B cell (primary cell): ENCODE results near the gene RNF130. TPM values are rescaled to one million over a fixed set of nuclear protein-coding genes. Genes with fewer than 3 reads are reported as not detected.

ENCODE experiments used
- ATAC-seq: fragments of 200-7000 bp; cut with Tn5 transposase; one replicate; pipeline ENCODE4 v1.10.0; 2021; ENCODE audit warnings: low read depth, mild to moderate bottlenecking, moderate number of reproducible peaks, moderate library complexity
- CTCF ChIA-PET: fragments of 350-600 bp; sonication (Branson Sonifier 250); formaldehyde crosslinking; loops from one replicate; lab custom pipeline; 2021; ENCODE audit warnings: antibody characterized with exemption, inconsistent platforms; lab: Charles Lee
- POLR2A ChIA-PET: fragments of 350-600 bp; sonication (Branson Sonifier 250); formaldehyde crosslinking; loops from one replicate; lab custom pipeline; 2021; ENCODE audit warnings: antibody characterized with exemption; lab: Charles Lee
- DNase-seq: peaks from one replicate; pipeline ENCODE4 v3.0.0; 2013
- H2AFZ ChIP-seq: 2 replicates; pipeline ENCODE4 v1.6.1; 2012; ENCODE audit warnings: mild to moderate bottlenecking, low read depth, low read length; ENCODE audit not compliant: insufficient read depth, poor library complexity, severe bottlenecking
- H3K27ac ChIP-seq, 2 donors: 1 replicate in 1 of 2; 2 replicates in 1 of 2; pipeline ENCODE4 v1.5.1; 2012 to 2013; ENCODE audit warnings: low read length in 2 of 2, mild to moderate bottlenecking in 2 of 2, moderate library complexity in 1 of 2
- H3K27me3 ChIP-seq, 4 experiments: fragments of 200-600 bp in 1 of 4; sonication (generic) in 1 of 4; replicated peaks in 1 of 4; 1 replicate in 2 of 4; 2 replicates in 2 of 4; pipeline versions ENCODE4 v1.6.1 to v1.7.0; 2013 to 2016; ENCODE audit warnings: low read length in 3 of 4, mild to moderate bottlenecking in 2 of 4, mixed read lengths in 1 of 4, moderate library complexity in 1 of 4; ENCODE audit not compliant: insufficient read depth in 4 of 4, control insufficient read depth in 3 of 4; ENCODE audit errors: control extremely low read depth in 1 of 4
- H3K36me3 ChIP-seq, 2 experiments: replicated peaks in 1 of 2; 1 replicate in 1 of 2; 2 replicates in 1 of 2; pipeline versions ENCODE4 v1.6.1 to v1.7.1; 2013; ENCODE audit warnings: low read length in 1 of 2; ENCODE audit not compliant: insufficient read depth in 2 of 2, control insufficient read depth in 1 of 2; ENCODE audit errors: control extremely low read depth in 1 of 2, extremely low read depth in 1 of 2
- H3K4me1 ChIP-seq, 2 donors: fragments of 200-600 bp in 1 of 2; sonication (generic) in 1 of 2; 1 replicate in 1 of 2; 2 replicates in 1 of 2; pipeline versions ENCODE4 v1.5.1 to v1.6.1; 2013 to 2017; ENCODE audit warnings: low read length in 2 of 2; ENCODE audit not compliant: control insufficient read depth in 2 of 2, insufficient read depth in 2 of 2
- H3K4me2 ChIP-seq: replicated peaks from 2 replicates; pipeline ENCODE3; 2012; ENCODE audit warnings: mild to moderate bottlenecking, low read depth, low read length; ENCODE audit not compliant: poor library complexity, severe bottlenecking
- H3K4me3 ChIP-seq, 5 experiments: fragments of 200-600 bp in 1 of 5; sonication (generic) in 1 of 5; 1 replicate in 3 of 5; 2 replicates in 2 of 5; pipeline versions ENCODE4 v1.5.1 to v1.7.0; 2011 to 2016; ENCODE audit warnings: low read length in 4 of 5, mild to moderate bottlenecking in 4 of 5, low read depth in 2 of 5, control low read depth in 1 of 5, moderate library complexity in 1 of 5; ENCODE audit not compliant: insufficient read depth in 1 of 5; ENCODE audit errors: control extremely low read depth in 1 of 5, extremely low read depth in 1 of 5
- H3K79me2 ChIP-seq: fragments of 200-600 bp; sonication (generic); one replicate; pipeline ENCODE4 v1.6.0; 2016; ENCODE audit warnings: low read length; ENCODE audit not compliant: control insufficient read depth, insufficient read depth
- H3K9ac ChIP-seq: fragments of 200-600 bp; sonication (generic); 2 replicates; pipeline ENCODE4 v1.6.1; 2017; ENCODE audit warnings: mild to moderate bottlenecking, low read length, moderate library complexity
- H3K9me3 ChIP-seq, 3 donors: one replicate each; pipeline versions ENCODE4 v1.6.1 to v1.7.1; 2013; ENCODE audit warnings: low read length in 2 of 3; ENCODE audit not compliant: control insufficient read depth in 2 of 3, insufficient read depth in 1 of 3; ENCODE audit errors: control extremely low read depth in 1 of 3
- H4K20me1 ChIP-seq: 2 replicates; pipeline ENCODE4 v1.6.0; 2012; ENCODE audit warnings: mild to moderate bottlenecking, low read length; ENCODE audit not compliant: insufficient read depth, control insufficient read depth, poor library complexity, severe bottlenecking
- H3K27ac Mint-ChIP-seq: one replicate; pipeline ENCODE4 v1.8.0; 2021; ENCODE audit warnings: mixed read lengths
- H3K27me3 Mint-ChIP-seq: one replicate; pipeline ENCODE4 v1.8.0; 2021; ENCODE audit warnings: mixed read lengths
- H3K4me1 Mint-ChIP-seq: one replicate; pipeline ENCODE4 v1.8.0; 2021; ENCODE audit warnings: mixed read lengths
- H3K4me3 Mint-ChIP-seq: one replicate; pipeline ENCODE4 v1.8.0; 2021; ENCODE audit warnings: mixed read lengths
- H3K9me3 Mint-ChIP-seq: one replicate; pipeline ENCODE4 v1.8.0; 2022; ENCODE audit warnings: mixed read lengths; ENCODE audit not compliant: insufficient read depth
- CTCF ChIP-seq: fragments of 200-600 bp; IDR thresholded peaks from one replicate; pipeline ENCODE4 v1.8.0; 2022; ENCODE audit warnings: antibody characterized with exemption, mild to moderate bottlenecking
- EZH2 ChIP-seq: IDR thresholded peaks from 2 replicates; pipeline ENCODE4 v1.6.1; 2012; ENCODE audit warnings: borderline replicate concordance, low read depth, mild to moderate bottlenecking, moderate library complexity, low read length; ENCODE audit not compliant: insufficient read depth, poor library complexity, severe bottlenecking
- WGBS: methylation state at CpG from one replicate; pipeline ENCODE4 v1.1.5; 2013; ENCODE audit warnings: missing lambda C conversion rate; ENCODE audit not compliant: insufficient coverage; 5-methylcytosine and 5-hydroxymethylcytosine counted together
- intact Hi-C: fragments of 100-400 bp; cut with micrococcal nuclease; formaldehyde crosslinking; loops from one replicate; pipeline ENCODE4 v1.10.0; 2022
- polyA plus RNA-seq: library from polyadenylated mRNA; depleted of rRNA; stranded (reverse); fragments of >200 nt; gene quantifications from 2 replicates; pipeline ENCODE4 v1.2.3, GENCODE V29; 2012
- total RNA-seq, 2 donors: library from RNA; stranded (reverse); fragments of 120-200 nt in 1 of 2; gene quantifications; 1 replicate in 1 of 2; 2 replicates in 1 of 2; pipeline versions ENCODE4 v1.2.3 to v1.2.4, GENCODE V29; 2013 to 2022

Gene RNF130
- total and polyA plus RNA-seq, 2 donors (not counting 1 experiment from before 2014, with no cell fraction given), result 18.1 to 25.8 TPM

- Mint-ChIP-seq H3K9me3 (no peaks in the 10 kb centered on the region), H3K4me3 (no peak overlapping the region), H3K27me3 (no peaks in the 10 kb centered on the region), H3K27ac (no peak overlapping the region), H3K4me1 (no peaks in the 10 kb centered on the region)
- H3K27me3 ChIP-seq, result no peaks in the 10 kb centered on the region
- H3K4me1 ChIP-seq, result no peaks in the 10 kb centered on the region
- H3K4me3 ChIP-seq, result no peak overlapping the region
- H3K4me2 ChIP-seq, result no peak overlapping the region
- 94% methylated on average over 14 of the region's 15 CpGs for WGBS
- ChIA-PET POLR2A (no interaction called here), CTCF (no interaction called here)
- no peak overlapping the region for H2AFZ ChIP-seq
- ATAC-seq (no peak), DNase-seq (no peak)
- intact Hi-C loops, result no loop called here
- TF ChIP-seq EZH2, result no peak
- TF ChIP-seq CTCF, result no peak
- no peaks in the 10 kb centered on the region for H4K20me1 ChIP-seq
- no peaks in the 10 kb centered on the region for H3K36me3 ChIP-seq
- no peaks in the 10 kb centered on the region for H3K9me3 ChIP-seq
- H3K27ac ChIP-seq, result no peak overlapping the region
- H3K79me2 ChIP-seq, result no peaks in the 10 kb centered on the region
- H3K9ac ChIP-seq, result no peak overlapping the region
Observed at GRCh38 chr5:180027459-180028089, 44.0 kb downstream of the RNF130 start.

GRCh38 chr5:180026734-180027458, 44.7 kb downstream of the RNF130 start:
- H3K4me2 ChIP-seq, result no peak overlapping the region
- ATAC-seq (no peak), DNase-seq (no peak)
- intact Hi-C loops, result no loop called here
- POLR2A ChIA-PET, result no interaction called here
- no peak overlapping the region for H3K4me3 ChIP-seq
- no peaks in the 10 kb centered on the region for H3K27me3 Mint-ChIP-seq
- no peaks in the 10 kb centered on the region for H3K36me3 ChIP-seq
- CTCF ChIA-PET, result no interaction called here
- no peak overlapping the region for H3K27ac Mint-ChIP-seq
- TF ChIP-seq CTCF (no peak), EZH2 (no peak)
- H3K79me2 ChIP-seq, result no peaks in the 10 kb centered on the region
- no peak overlapping the region for H2AFZ ChIP-seq
- H3K9me3 Mint-ChIP-seq, result no peaks in the 10 kb centered on the region
- H3K27me3 ChIP-seq, result no peaks in the 10 kb centered on the region
- H3K4me1 ChIP-seq, result no peaks in the 10 kb centered on the region
- WGBS, result 61% methylated on average over 3 of the region's 5 CpGs
- H3K9me3 ChIP-seq, result no peaks in the 10 kb centered on the region
- no peak overlapping the region for H3K27ac ChIP-seq
- no peaks in the 10 kb centered on the region for H4K20me1 ChIP-seq
- no peak overlapping the region for H3K9ac ChIP-seq
- no peaks in the 10 kb centered on the region for H3K4me1 Mint-ChIP-seq
- no peak overlapping the region for H3K4me3 Mint-ChIP-seq
